ENCODE measurements around the gene ASTL. TPM values are rescaled to one million over a fixed set of nuclear protein-coding genes. Genes with fewer than 3 reads are reported as not detected.

The ASTL gene
- total and polyA plus RNA-seq, 2 of the 13 experiments (the other 11 are each of a cell fraction or from before 2014, with no cell fraction given) = not detected

- in situ Hi-C loops (cut with HindIII; ENCODE audit: extremely low pct_ligation_motif_present, low pct_unique_long_range_greater_than_20kb) = loop anchor here (25.0 kb wide), 2 partner anchors 89 to 264 kb away; no protein-coding TSS in a partner anchor
- no peak for ATAC-seq
- no TSS peak for BruUV-seq (replicated peaks)
- Histone ChIP-seq H3K4me3 (replicated peaks in 1 of 3; ENCODE audit: insufficient read depth in 1 of 3, low read depth in 2 of 3, low read length in 3 of 3) (no peak overlapping the region), H4K20me1 (ENCODE audit: insufficient read depth, low read length) (no peaks in the 10 kb centered on the region), H2AFZ (ENCODE audit: low read length) (no peak overlapping the region), H3K27me3 (ENCODE audit: control insufficient read depth in 1 of 2, insufficient read depth in 2 of 2, low read length in 2 of 2) (peaks cover 5 to 21% of the 10 kb centered on the region in 2 experiments; a peak in 4 of 5 replicates), H3K4me1 (ENCODE audit: insufficient read depth, low read length) (no peaks in the 10 kb centered on the region), H3K36me3 (replicated peaks in 1 of 2; ENCODE audit: control insufficient read depth in 1 of 2, insufficient read depth in 2 of 2, low read length in 2 of 2) (no peaks in the 10 kb centered on the region), H3K9ac (ENCODE audit: insufficient read depth, low read depth, low read length) (no peak overlapping the region), H3K4me2 (ENCODE audit: low read depth, low read length) (no peak overlapping the region), H3K9me3 (ENCODE audit: low read length) (no peaks in the 10 kb centered on the region), H3K27ac (ENCODE audit: extremely low read length, insufficient read depth, low read length) (no peak overlapping the region), H3K79me2 (ENCODE audit: insufficient read depth, low read length) (no peaks in the 10 kb centered on the region)
- WGBS (ENCODE audit: low lambda C conversion rate) = 0% methylated on average over 3 of the region's 3 CpGs
- intact Hi-C loops (cut with micrococcal nuclease; ENCODE audit: unreplicated experiment) = no loop called here
- POLR2A ChIA-PET = no interaction called here
- FAIRE-seq = no peak
- peak; percentile 92 for TF ChIP-seq ZNF768 (CRISPR knock-in tag; IDR thresholded peaks at IDR 0.05)
- no peak for TF ChIP-seq ZNF460 (CRISPR knock-in tag; IDR thresholded peaks at IDR 0.05; ENCODE audit: borderline replicate concordance)
- no peak for TF ChIP-seq ZNF597 (CRISPR knock-in tag; IDR thresholded peaks at IDR 0.05)
- DNase-seq (ENCODE audit: low spot score) = no peak
- CTCF ChIA-PET (ENCODE audit: low intra/inter-chr PET ratio, low total read pairs) = no interaction called here
Observed at GRCh38 chr2:96100893-96101304, 37.4 kb downstream of the ASTL start.

GRCh38 chr2:96099861-96100798 is 38.2 kb downstream of the ASTL start:
- in situ Hi-C loops (cut with HindIII; ENCODE audit: extremely low pct_ligation_motif_present, low pct_unique_long_range_greater_than_20kb) (loop anchor here (25.0 kb wide), 2 partner anchors 88 to 263 kb away; no protein-coding TSS in a partner anchor), intact Hi-C loops (cut with micrococcal nuclease; ENCODE audit: unreplicated experiment) (no loop called here)
- Histone ChIP-seq H3K4me3 (replicated peaks in 1 of 3; ENCODE audit: insufficient read depth in 1 of 3, low read depth in 2 of 3, low read length in 3 of 3) (no peak overlapping the region), H3K79me2 (ENCODE audit: insufficient read depth, low read length) (no peaks in the 10 kb centered on the region), H4K20me1 (ENCODE audit: insufficient read depth, low read length) (no peaks in the 10 kb centered on the region), H3K9ac (ENCODE audit: insufficient read depth, low read depth, low read length) (no peak overlapping the region), H2AFZ (ENCODE audit: low read length) (no peak overlapping the region), H3K9me3 (ENCODE audit: low read length) (no peaks in the 10 kb centered on the region), H3K36me3 (replicated peaks in 1 of 2; ENCODE audit: control insufficient read depth in 1 of 2, insufficient read depth in 2 of 2, low read length in 2 of 2) (no peaks in the 10 kb centered on the region), H3K4me2 (ENCODE audit: low read depth, low read length) (no peak overlapping the region), H3K27me3 (ENCODE audit: control insufficient read depth in 1 of 2, insufficient read depth in 2 of 2, low read length in 2 of 2) (peaks cover 2 to 21% of the 10 kb centered on the region in 2 experiments; a peak in 4 of 5 replicates), H3K4me1 (ENCODE audit: insufficient read depth, low read length) (no peaks in the 10 kb centered on the region), H3K27ac (ENCODE audit: extremely low read length, insufficient read depth, low read length) (no peak overlapping the region)
- TF ChIP-seq ZNF768 (CRISPR knock-in tag; IDR thresholded peaks at IDR 0.05) (peak; percentile 83), TEF (CRISPR knock-in tag; IDR thresholded peaks at IDR 0.05) (no peak), HNRNPK (IDR thresholded peaks at IDR 0.05; ENCODE audit: low read depth, low read length, poor library complexity, severe bottlenecking) (peak; percentile 90)
- no peak for DNase-seq (ENCODE audit: low spot score)
- FAIRE-seq = no peak
- ATAC-seq = no peak
- POLR2A ChIA-PET = no interaction called here
- CTCF ChIA-PET (ENCODE audit: low intra/inter-chr PET ratio, low total read pairs) = no interaction called here
- 28% methylated on average over 12 of the region's 12 CpGs for WGBS (ENCODE audit: low lambda C conversion rate)
- BruUV-seq (replicated peaks) = no TSS peak
